Glutamatergic neuron (in vitro differentiated cells): Measurements from ENCODE around the gene ANKZF1. TPM values are rescaled to one million over a fixed set of nuclear protein-coding genes. Genes with fewer than 3 reads are reported as not detected.

Source experiments
- DNase-seq: peaks from one replicate; pipeline ENCODE4 v3.0.0; 2022
- H3K27ac Mint-ChIP-seq: one replicate; pipeline ENCODE4 v1.8.0; 2020; ENCODE audit warnings: mild to moderate bottlenecking, mixed read lengths, inconsistent platforms; ENCODE audit not compliant: unreplicated experiment
- H3K27me3 Mint-ChIP-seq: one replicate; pipeline ENCODE4 v1.8.0; 2020; ENCODE audit warnings: mild to moderate bottlenecking, moderate library complexity, mixed read lengths, inconsistent platforms; ENCODE audit not compliant: unreplicated experiment
- H3K36me3 Mint-ChIP-seq: one replicate; pipeline ENCODE4 v1.8.0; 2020; ENCODE audit warnings: mild to moderate bottlenecking, mixed read lengths, inconsistent platforms; ENCODE audit not compliant: unreplicated experiment
- H3K4me1 Mint-ChIP-seq: one replicate; pipeline ENCODE4 v1.8.0; 2020; ENCODE audit warnings: mild to moderate bottlenecking, low read depth, mixed read lengths, inconsistent platforms; ENCODE audit not compliant: unreplicated experiment
- H3K4me3 Mint-ChIP-seq: one replicate; pipeline ENCODE4 v1.8.0; 2020; ENCODE audit warnings: mild to moderate bottlenecking, mixed read lengths, inconsistent platforms; ENCODE audit not compliant: unreplicated experiment
- H3K9me3 Mint-ChIP-seq: one replicate; pipeline ENCODE4 v1.8.0; 2020; ENCODE audit warnings: mild to moderate bottlenecking, moderate library complexity, mixed read lengths, inconsistent platforms; ENCODE audit not compliant: unreplicated experiment
- CTCF ChIP-seq: fragments of 200-600 bp; sonication (generic); IDR thresholded peaks from one replicate; pipeline ENCODE4 v1.5.0; 2021; ENCODE audit not compliant: partially characterized antibody, unreplicated experiment
- total RNA-seq: library from RNA; stranded (reverse); fragmentation: NEBNext Ultra II Directional; extraction: Animal tissue kit (Norgen Biotek cat#: 25700); gene quantifications from one replicate; pipeline ENCODE4 v1.2.1, GENCODE V29; 2021; ENCODE audit not compliant: unreplicated experiment

Gene ANKZF1
- total RNA-seq, 1 donor from 2014 or later: 95.8 TPM

DNA sequence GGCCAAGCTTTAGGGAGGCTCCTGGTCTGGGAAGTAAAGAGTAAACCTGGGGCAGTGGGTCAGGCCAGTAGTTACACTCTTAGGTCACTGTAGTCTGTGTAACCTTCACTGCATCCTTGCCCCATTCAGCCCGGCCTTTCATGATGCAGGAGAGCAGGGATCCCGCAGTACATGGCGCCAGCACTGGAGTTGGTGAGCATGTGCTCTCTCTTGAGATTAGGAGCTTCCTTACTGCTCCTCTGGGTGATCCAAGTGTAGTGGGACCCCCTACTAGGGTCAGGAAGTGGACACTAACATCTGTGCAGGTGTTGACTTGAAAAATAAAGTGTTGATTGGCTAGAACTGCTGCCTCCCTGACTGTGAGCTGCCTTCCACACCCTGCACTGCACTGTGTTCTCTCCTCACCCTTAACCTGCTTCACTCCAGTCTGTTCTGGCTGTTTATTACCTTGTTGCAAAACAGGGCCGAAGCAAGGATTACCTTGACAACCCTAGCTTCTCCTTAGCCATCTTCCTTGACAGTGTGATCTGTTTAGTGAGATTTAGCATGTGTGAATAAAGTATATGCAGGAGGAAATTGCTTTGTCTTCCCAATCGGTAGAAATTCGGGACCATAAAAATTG is 46.3 kb upstream of the ANKZF1 start:
- Mint-ChIP-seq H3K27me3 (peaks cover 17% of the 10 kb centered on the region), H3K9me3 (peaks cover 18% of the 10 kb centered on the region), H3K4me1 (peaks cover 29% of the 10 kb centered on the region), H3K36me3 (no peaks in the 10 kb centered on the region), H3K4me3 (peak overlapping the region; percentile 83), H3K27ac (peak overlapping the region; percentile 99)
- TF ChIP-seq CTCF: no peak
- no peak for DNase-seq

DNA sequence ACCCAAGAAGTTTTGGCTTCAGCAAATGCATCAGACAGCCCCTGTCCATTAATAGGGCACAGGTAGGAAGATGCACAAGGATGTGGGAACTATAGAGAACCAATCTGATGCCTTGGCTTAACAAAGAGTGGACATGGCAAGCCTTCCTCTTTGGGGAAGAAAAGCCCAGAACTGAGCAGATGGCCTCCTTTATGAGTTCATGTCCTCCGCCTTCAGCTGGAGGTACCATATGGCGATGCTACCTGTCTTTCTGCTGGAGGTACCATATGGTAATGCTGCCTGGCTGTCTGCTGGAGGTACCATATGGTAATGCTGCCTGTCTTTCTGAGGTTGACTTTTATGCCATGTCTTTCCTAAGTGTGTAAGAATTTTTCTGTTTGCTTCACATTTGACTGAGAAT is 45.5 kb upstream of the ANKZF1 start:
- DNase-seq: no peak
- TF ChIP-seq CTCF: no peak
- Mint-ChIP-seq H3K27me3 (peaks cover 12% of the 10 kb centered on the region), H3K36me3 (no peaks in the 10 kb centered on the region), H3K4me3 (peak overlapping the region; percentile 83), H3K4me1 (peaks cover 25% of the 10 kb centered on the region), H3K27ac (peak overlapping the region; percentile 99), H3K9me3 (peaks cover 14% of the 10 kb centered on the region)

DNA sequence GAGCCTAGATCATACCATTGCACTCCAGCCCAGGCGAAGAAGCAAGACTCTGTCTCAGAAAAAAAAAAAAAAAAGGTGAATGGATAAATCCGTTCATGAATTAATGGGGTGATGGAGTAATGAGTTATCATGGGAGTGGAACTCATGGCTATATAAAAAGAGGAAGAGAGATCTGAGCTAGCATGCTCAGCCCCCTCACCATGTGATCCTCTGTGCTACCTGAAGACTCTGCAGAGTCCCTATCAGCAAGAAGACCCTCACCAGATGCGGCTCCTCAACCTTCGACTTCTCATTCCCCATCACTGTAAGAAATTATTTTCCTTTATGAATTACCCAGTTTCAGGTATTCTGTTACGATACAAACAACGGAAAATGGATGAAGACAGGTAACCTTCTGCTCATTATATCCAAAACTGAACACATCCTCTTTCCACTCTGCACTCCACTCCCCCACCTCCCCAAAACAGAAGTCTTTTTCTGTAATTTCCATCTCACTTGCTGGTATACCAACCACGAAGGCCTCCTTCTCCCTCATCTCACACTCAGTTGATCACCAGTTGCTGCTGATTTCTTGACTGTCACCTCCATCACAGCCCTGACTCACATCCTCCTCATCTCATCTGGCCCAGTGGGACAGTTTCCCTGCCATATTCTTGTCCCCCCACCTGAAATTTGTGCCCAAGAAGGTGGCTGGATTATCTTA is 42.7 kb upstream of the ANKZF1 start:
- H3K9me3 Mint-ChIP-seq: peaks cover 10% of the 10 kb centered on the region
- no peak for TF ChIP-seq CTCF
- no peak overlapping the region for H3K4me3 Mint-ChIP-seq

DNA sequence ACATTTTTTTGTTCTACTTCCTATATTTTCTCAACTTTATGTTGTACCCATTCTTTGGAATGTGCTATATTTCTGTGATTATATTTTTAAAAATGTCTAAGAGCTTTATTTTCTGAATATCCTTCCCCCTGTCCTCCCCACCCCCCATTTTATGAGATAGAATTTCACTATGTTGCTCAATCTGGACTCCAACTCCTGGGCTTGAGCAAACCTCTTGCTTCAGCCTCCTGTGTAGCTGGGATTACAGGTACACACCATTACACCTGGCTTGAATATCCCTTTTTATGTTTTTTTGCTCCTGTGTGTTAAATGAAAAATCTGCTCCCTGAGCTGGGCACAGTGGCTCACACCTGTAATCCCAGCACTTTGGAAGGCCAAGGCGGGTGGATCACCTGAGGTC is 32.2 kb upstream of the ANKZF1 start:
- no peak overlapping the region for H3K4me3 Mint-ChIP-seq
- H3K27me3 Mint-ChIP-seq: no peaks in the 10 kb centered on the region
- no peak for DNase-seq
- H3K9me3 Mint-ChIP-seq: peaks cover 5% of the 10 kb centered on the region
- no peaks in the 10 kb centered on the region for H3K36me3 Mint-ChIP-seq
- H3K4me1 Mint-ChIP-seq: peaks cover 5% of the 10 kb centered on the region
- H3K27ac Mint-ChIP-seq: no peak overlapping the region
- no peak for TF ChIP-seq CTCF

More for the DNA sequence above, 42.7 kb upstream of the ANKZF1 start:
- peaks cover 10% of the 10 kb centered on the region for H3K27me3 Mint-ChIP-seq
- DNase-seq: no peak
- H3K4me1 Mint-ChIP-seq: peaks cover 23% of the 10 kb centered on the region
- H3K27ac Mint-ChIP-seq: peak overlapping the region; percentile 48
- H3K36me3 Mint-ChIP-seq: no peaks in the 10 kb centered on the region

- no peak for DNase-seq
- Mint-ChIP-seq H3K4me3 (no peak overlapping the region), H3K9me3 (peaks cover 5% of the 10 kb centered on the region), H3K27ac (peak overlapping the region; percentile 1), H3K27me3 (no peaks in the 10 kb centered on the region), H3K4me1 (peaks cover 5% of the 10 kb centered on the region), H3K36me3 (no peaks in the 10 kb centered on the region)
- no peak for TF ChIP-seq CTCF
These were observed 30.6 kb upstream of the ANKZF1 start for GRCh38 chr2:219198974-219199373.
